Mesendoderm (in vitro differentiated cells): ENCODE data around the gene RGCC.

Experiments
- DNase-seq: peaks from one replicate; pipeline ENCODE4 v3.0.0; 2013
- H2AK5ac ChIP-seq: 2 replicates; pipeline ENCODE4 v1.6.1; 2013; ENCODE audit warnings: low read length, inconsistent platforms
- H2BK120ac ChIP-seq: 2 replicates; pipeline ENCODE4 v1.6.1; 2013; ENCODE audit warnings: low read depth, mild to moderate bottlenecking, low read length, moderate library complexity, mixed read lengths
- H2BK15ac ChIP-seq: replicated peaks from 2 replicates; pipeline ENCODE4 v1.6.1; 2013; ENCODE audit warnings: low read depth, mild to moderate bottlenecking, moderate library complexity
- H2BK5ac ChIP-seq: 2 replicates; pipeline ENCODE4 v1.6.1; 2013; ENCODE audit warnings: low read length, inconsistent platforms
- H3K18ac ChIP-seq: 2 replicates; pipeline ENCODE4 v1.6.1; 2013; ENCODE audit warnings: mild to moderate bottlenecking, low read length, mixed read lengths
- H3K23ac ChIP-seq: one replicate; pipeline ENCODE4 v1.6.1; 2013; ENCODE audit warnings: low read length
- H3K27ac ChIP-seq: 2 replicates; pipeline ENCODE4 v1.5.1; 2013; ENCODE audit warnings: low read depth, mild to moderate bottlenecking, inconsistent platforms, low read length, moderate library complexity
- H3K27me3 ChIP-seq: 2 replicates; pipeline ENCODE4 v1.6.1; 2013; ENCODE audit warnings: low read length, control low read depth, mild to moderate bottlenecking, inconsistent platforms; ENCODE audit not compliant: insufficient read depth, poor library complexity
- H3K36me3 ChIP-seq: 2 replicates; pipeline ENCODE4 v1.6.1; 2013; ENCODE audit warnings: low read length, inconsistent platforms; ENCODE audit not compliant: control insufficient read depth, insufficient read depth
- H3K4ac ChIP-seq: one replicate; pipeline ENCODE4 v1.6.1; 2013; ENCODE audit warnings: low read depth, mild to moderate bottlenecking, low read length, moderate library complexity
- H3K4me1 ChIP-seq: 2 replicates; pipeline ENCODE4 v1.6.1; 2013; ENCODE audit warnings: low read depth, low read length, inconsistent platforms; ENCODE audit not compliant: control insufficient read depth
- H3K4me2 ChIP-seq: 2 replicates; pipeline ENCODE4 v1.6.1; 2013; ENCODE audit warnings: low read length
- H3K4me3 ChIP-seq: 2 replicates; pipeline ENCODE4 v1.5.1; 2013; ENCODE audit warnings: mild to moderate bottlenecking, low read length
- H3K56ac ChIP-seq: one replicate; pipeline ENCODE4 v1.6.1; 2013; ENCODE audit warnings: low read length
- H3K79me1 ChIP-seq: 2 replicates; pipeline ENCODE4 v1.6.1; 2013; ENCODE audit warnings: low read length, inconsistent platforms
- H3K79me2 ChIP-seq: 2 replicates; pipeline ENCODE4 v1.6.1; 2013; ENCODE audit warnings: mild to moderate bottlenecking, low read length; ENCODE audit not compliant: control insufficient read depth, insufficient read depth
- H3K9ac ChIP-seq: 2 replicates; pipeline ENCODE4 v1.6.1; 2013; ENCODE audit warnings: low read length, inconsistent platforms
- H4K5ac ChIP-seq: one replicate; pipeline ENCODE4 v1.6.1; 2013; ENCODE audit warnings: low read length
- H4K8ac ChIP-seq: one replicate; pipeline ENCODE4 v1.6.1; 2013; ENCODE audit warnings: low read depth, mild to moderate bottlenecking, control low read depth, low read length, moderate library complexity
- WGBS: extraction: QIAGEN DNeasy Blood & Tissue Kit; methylation state at CpG from one replicate; pipeline ENCODE4 v1.1.7; 2013; ENCODE audit warnings: low lambda C conversion rate, missing lambda C conversion rate; ENCODE audit not compliant: insufficient coverage; ENCODE audit errors: extremely low coverage; 5-methylcytosine and 5-hydroxymethylcytosine counted together

Gene RGCC

GRCh38 chr13:41411522-41411921, 45.8 kb upstream of the RGCC start:
- H4K5ac ChIP-seq = no peak overlapping the region
- H3K4me1 ChIP-seq = no peaks in the 10 kb centered on the region
- H3K4me2 ChIP-seq = no peak overlapping the region
- H3K79me2 ChIP-seq = no peaks in the 10 kb centered on the region
- H2AK5ac ChIP-seq = no peak overlapping the region
- H3K4ac ChIP-seq = no peak overlapping the region
- H3K18ac ChIP-seq = no peak overlapping the region
- no peak overlapping the region for H4K8ac ChIP-seq
- H2BK15ac ChIP-seq = no peak overlapping the region
- H3K27ac ChIP-seq = no peak overlapping the region
- no peaks in the 10 kb centered on the region for H3K79me1 ChIP-seq
- H3K36me3 ChIP-seq = no peaks in the 10 kb centered on the region
- no peak overlapping the region for H3K23ac ChIP-seq
- H2BK5ac ChIP-seq = no peak overlapping the region
- no peaks in the 10 kb centered on the region for H3K27me3 ChIP-seq
- H2BK120ac ChIP-seq = no peak overlapping the region
- no peak overlapping the region for H3K4me3 ChIP-seq
- no peak overlapping the region for H3K9ac ChIP-seq
- H3K56ac ChIP-seq = no peak overlapping the region
- WGBS = no CpG with 5 or more reads among the region's 5 CpGs
- peak; percentile 65 for DNase-seq

- H3K4ac ChIP-seq = no peak overlapping the region
- H3K27ac ChIP-seq = no peak overlapping the region
- H3K4me2 ChIP-seq = no peak overlapping the region
- no peaks in the 10 kb centered on the region for H3K36me3 ChIP-seq
- no peak overlapping the region for H2BK5ac ChIP-seq
- H3K27me3 ChIP-seq = no peaks in the 10 kb centered on the region
- no peak overlapping the region for H2BK120ac ChIP-seq
- H2AK5ac ChIP-seq = no peak overlapping the region
- no peak overlapping the region for H3K4me3 ChIP-seq
- no peaks in the 10 kb centered on the region for H3K79me1 ChIP-seq
- DNase-seq = no peak
- no peaks in the 10 kb centered on the region for H3K4me1 ChIP-seq
- no peak overlapping the region for H2BK15ac ChIP-seq
- H4K8ac ChIP-seq = no peak overlapping the region
- H3K23ac ChIP-seq = no peak overlapping the region
- H3K56ac ChIP-seq = no peak overlapping the region
- WGBS = no CpG with 5 or more reads among the region's 5 CpGs
- H3K79me2 ChIP-seq = no peaks in the 10 kb centered on the region
- no peak overlapping the region for H3K9ac ChIP-seq
- H4K5ac ChIP-seq = no peak overlapping the region
- no peak overlapping the region for H3K18ac ChIP-seq
Observed at GRCh38 chr13:41413872-41414271, 43.5 kb upstream of the RGCC start.

GRCh38 chr13:41416276-41416675, 41.1 kb upstream of the RGCC start:
- Histone ChIP-seq H3K27me3 (no peaks in the 10 kb centered on the region), H2BK15ac (no peak overlapping the region), H3K79me2 (no peaks in the 10 kb centered on the region), H3K4ac (no peak overlapping the region), H3K79me1 (no peaks in the 10 kb centered on the region), H3K4me3 (no peak overlapping the region), H3K18ac (no peak overlapping the region), H3K4me1 (no peaks in the 10 kb centered on the region), H3K23ac (no peak overlapping the region), H4K8ac (no peak overlapping the region), H2BK5ac (no peak overlapping the region), H3K36me3 (no peaks in the 10 kb centered on the region), H2AK5ac (no peak overlapping the region), H3K4me2 (no peak overlapping the region), H3K56ac (no peak overlapping the region), H4K5ac (no peak overlapping the region), H2BK120ac (no peak overlapping the region), H3K9ac (no peak overlapping the region), H3K27ac (no peak overlapping the region)
- no CpG with 5 or more reads among the region's 3 CpGs for WGBS
- no peak for DNase-seq

- H4K8ac ChIP-seq = no peak overlapping the region
- no peaks in the 10 kb centered on the region for H3K27me3 ChIP-seq
- H3K4me2 ChIP-seq = no peak overlapping the region
- H2BK5ac ChIP-seq = no peak overlapping the region
- H2AK5ac ChIP-seq = no peak overlapping the region
- no peaks in the 10 kb centered on the region for H3K4me1 ChIP-seq
- H3K36me3 ChIP-seq = no peaks in the 10 kb centered on the region
- H3K27ac ChIP-seq = no peak overlapping the region
- H3K56ac ChIP-seq = no peak overlapping the region
- H3K79me1 ChIP-seq = no peaks in the 10 kb centered on the region
- H2BK120ac ChIP-seq = no peak overlapping the region
- no peak for DNase-seq
- H3K23ac ChIP-seq = no peak overlapping the region
- no peak overlapping the region for H2BK15ac ChIP-seq
- H4K5ac ChIP-seq = peak overlapping the region; percentile 8
- H3K9ac ChIP-seq = no peak overlapping the region
- WGBS = no CpG with 5 or more reads among the region's 5 CpGs
- no peaks in the 10 kb centered on the region for H3K79me2 ChIP-seq
- H3K4me3 ChIP-seq = no peak overlapping the region
- no peak overlapping the region for H3K4ac ChIP-seq
- H3K18ac ChIP-seq = no peak overlapping the region
Observed at GRCh38 chr13:41418027-41418426, 39.3 kb upstream of the RGCC start.

GRCh38 chr13:41418731-41419130, 38.6 kb upstream of the RGCC start:
- Histone ChIP-seq H3K9ac (no peak overlapping the region), H2BK5ac (no peak overlapping the region), H3K27ac (no peak overlapping the region), H3K4me3 (no peak overlapping the region), H3K4ac (no peak overlapping the region), H4K8ac (no peak overlapping the region), H3K18ac (no peak overlapping the region), H3K79me2 (no peaks in the 10 kb centered on the region), H3K4me1 (no peaks in the 10 kb centered on the region), H2BK15ac (no peak overlapping the region), H2BK120ac (no peak overlapping the region), H3K27me3 (no peaks in the 10 kb centered on the region), H3K4me2 (no peak overlapping the region), H2AK5ac (no peak overlapping the region), H3K56ac (no peak overlapping the region), H3K23ac (no peak overlapping the region), H3K79me1 (no peaks in the 10 kb centered on the region), H4K5ac (no peak overlapping the region), H3K36me3 (no peaks in the 10 kb centered on the region)
- no peak for DNase-seq
- no CpG with 5 or more reads among the region's 2 CpGs for WGBS

GRCh38 chr13:41419206-41419605, 38.1 kb upstream of the RGCC start:
- Histone ChIP-seq H2AK5ac (no peak overlapping the region), H3K9ac (no peak overlapping the region), H3K79me2 (no peaks in the 10 kb centered on the region), H3K36me3 (no peaks in the 10 kb centered on the region), H3K4me2 (no peak overlapping the region), H3K18ac (no peak overlapping the region), H4K5ac (no peak overlapping the region), H2BK15ac (no peak overlapping the region), H3K79me1 (no peaks in the 10 kb centered on the region), H3K27ac (no peak overlapping the region), H3K4me3 (no peak overlapping the region), H2BK5ac (no peak overlapping the region), H3K4me1 (no peaks in the 10 kb centered on the region), H2BK120ac (no peak overlapping the region), H3K23ac (no peak overlapping the region), H3K56ac (no peak overlapping the region), H3K27me3 (no peaks in the 10 kb centered on the region), H4K8ac (no peak overlapping the region), H3K4ac (no peak overlapping the region)
- no peak for DNase-seq
- no CpG with 5 or more reads among the region's 1 CpG for WGBS
